Measurements from ENCODE around the gene AHCYL1.

DNA sequence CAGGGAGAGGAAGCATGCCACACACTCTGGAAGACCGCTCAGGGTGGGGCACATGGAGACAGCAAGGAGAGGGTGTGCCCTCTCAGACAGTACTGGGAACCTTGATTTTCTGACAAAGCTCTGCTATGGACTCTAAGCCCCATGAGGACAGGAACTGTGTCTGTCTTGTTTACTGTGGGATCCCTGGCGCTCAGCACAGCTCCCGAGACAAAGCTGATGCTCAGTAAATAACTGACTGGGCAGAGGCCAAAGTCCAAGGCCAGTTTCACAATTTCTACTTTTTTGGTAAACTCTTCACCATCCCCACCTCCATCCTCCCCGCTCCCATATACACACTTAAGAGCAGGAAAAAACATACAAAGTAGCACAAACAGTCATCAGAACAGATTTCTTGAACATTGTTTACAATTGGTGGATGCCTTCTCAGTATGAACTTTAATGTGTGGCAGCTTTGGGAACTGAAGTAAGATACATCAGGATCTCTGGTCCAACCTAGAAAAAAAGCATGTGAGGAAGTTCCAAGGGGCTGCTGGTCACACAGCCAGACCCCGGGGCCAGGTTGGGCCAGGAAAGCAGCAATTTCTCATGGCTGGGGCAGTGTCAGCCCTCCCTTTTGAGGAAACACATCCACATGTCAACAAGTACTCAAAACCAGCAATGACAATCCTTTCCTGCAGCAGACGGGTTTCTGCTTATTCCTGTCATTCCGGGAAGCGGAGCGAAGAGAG, 5.6 kb upstream of the AHCYL1 start:
- TF ChIP-seq JUNB (IDR thresholded peaks at IDR 0.05), result no peak
- no peak for TF ChIP-seq HDAC2 (IDR thresholded peaks at IDR 0.05)
- no peak for TF ChIP-seq RARB (CRISPR knock-in tag; IDR thresholded peaks at IDR 0.05)
- TF ChIP-seq CEBPB (IDR thresholded peaks at IDR 0.05), result peak in 1 of 2 experiments; percentile 34; a peak in 2 of 4 replicates
- TF ChIP-seq, protein P1, sequence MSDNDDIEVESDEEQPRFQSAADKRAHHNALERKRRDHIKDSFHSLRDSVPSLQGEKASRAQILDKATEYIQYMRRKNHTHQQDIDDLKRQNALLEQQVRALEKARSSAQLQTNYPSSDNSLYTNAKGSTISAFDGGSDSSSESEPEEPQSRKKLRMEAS (IDR thresholded peaks at IDR 0.05), result no peak
- no peak for TF ChIP-seq CTCF (IDR thresholded peaks at IDR 0.05)
- no peak for TF ChIP-seq HOXB13 (CRISPR knock-in tag; IDR thresholded peaks at IDR 0.05; ENCODE audit: low read depth)
- TF ChIP-seq, protein P2, sequence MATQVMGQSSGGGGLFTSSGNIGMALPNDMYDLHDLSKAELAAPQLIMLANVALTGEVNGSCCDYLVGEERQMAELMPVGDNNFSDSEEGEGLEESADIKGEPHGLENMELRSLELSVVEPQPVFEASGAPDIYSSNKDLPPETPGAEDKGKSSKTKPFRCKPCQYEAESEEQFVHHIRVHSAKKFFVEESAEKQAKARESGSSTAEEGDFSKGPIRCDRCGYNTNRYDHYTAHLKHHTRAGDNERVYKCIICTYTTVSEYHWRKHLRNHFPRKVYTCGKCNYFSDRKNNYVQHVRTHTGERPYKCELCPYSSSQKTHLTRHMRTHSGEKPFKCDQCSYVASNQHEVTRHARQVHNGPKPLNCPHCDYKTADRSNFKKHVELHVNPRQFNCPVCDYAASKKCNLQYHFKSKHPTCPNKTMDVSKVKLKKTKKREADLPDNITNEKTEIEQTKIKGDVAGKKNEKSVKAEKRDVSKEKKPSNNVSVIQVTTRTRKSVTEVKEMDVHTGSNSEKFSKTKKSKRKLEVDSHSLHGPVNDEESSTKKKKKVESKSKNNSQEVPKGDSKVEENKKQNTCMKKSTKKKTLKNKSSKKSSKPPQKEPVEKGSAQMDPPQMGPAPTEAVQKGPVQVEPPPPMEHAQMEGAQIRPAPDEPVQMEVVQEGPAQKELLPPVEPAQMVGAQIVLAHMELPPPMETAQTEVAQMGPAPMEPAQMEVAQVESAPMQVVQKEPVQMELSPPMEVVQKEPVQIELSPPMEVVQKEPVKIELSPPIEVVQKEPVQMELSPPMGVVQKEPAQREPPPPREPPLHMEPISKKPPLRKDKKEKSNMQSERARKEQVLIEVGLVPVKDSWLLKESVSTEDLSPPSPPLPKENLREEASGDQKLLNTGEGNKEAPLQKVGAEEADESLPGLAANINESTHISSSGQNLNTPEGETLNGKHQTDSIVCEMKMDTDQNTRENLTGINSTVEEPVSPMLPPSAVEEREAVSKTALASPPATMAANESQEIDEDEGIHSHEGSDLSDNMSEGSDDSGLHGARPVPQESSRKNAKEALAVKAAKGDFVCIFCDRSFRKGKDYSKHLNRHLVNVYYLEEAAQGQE (IDR thresholded peaks at IDR 0.05), result no peak
- TF ChIP-seq KDM1A (IDR thresholded peaks at IDR 0.05; ENCODE audit: low read depth), result no peak
